EL (cell line): Measurements from ENCODE around the gene DCST2.

Source experiments
- DNase-seq: peaks from one replicate; pipeline ENCODE4 v3.0.0-alpha.2; 2016

DCST2 gene

DNA sequence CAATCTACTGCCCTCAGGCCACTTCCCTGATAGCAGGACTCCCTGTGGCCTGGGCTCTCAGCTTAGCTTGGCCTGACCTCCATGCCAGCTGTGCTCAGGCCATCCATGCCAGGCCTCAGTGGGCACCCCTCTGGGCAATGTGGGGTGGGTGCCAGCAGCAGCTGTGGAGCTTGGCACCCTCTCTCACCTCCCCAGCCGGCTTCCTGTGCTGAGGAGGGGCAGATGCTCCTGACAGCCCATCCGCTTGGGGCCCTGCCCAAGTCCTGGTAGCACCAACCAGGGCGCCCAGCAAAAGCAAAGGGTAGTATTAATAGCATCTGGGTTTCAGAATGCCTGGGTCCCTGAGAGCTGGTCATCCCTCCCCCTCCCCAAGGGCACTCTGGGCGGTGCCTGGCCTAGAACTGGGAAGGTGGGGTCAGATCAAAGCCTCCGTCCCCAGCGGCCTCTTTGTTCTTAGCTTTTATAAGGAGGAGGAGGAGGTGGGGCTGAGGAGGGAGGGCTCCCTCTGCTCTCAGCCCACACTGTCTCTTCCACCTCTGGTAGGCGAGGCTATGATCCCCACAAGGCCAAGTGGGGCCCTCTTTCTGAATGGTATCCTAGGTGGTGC, 36.1 kb upstream of the DCST2 start:
- no peak for DNase-seq

DNA sequence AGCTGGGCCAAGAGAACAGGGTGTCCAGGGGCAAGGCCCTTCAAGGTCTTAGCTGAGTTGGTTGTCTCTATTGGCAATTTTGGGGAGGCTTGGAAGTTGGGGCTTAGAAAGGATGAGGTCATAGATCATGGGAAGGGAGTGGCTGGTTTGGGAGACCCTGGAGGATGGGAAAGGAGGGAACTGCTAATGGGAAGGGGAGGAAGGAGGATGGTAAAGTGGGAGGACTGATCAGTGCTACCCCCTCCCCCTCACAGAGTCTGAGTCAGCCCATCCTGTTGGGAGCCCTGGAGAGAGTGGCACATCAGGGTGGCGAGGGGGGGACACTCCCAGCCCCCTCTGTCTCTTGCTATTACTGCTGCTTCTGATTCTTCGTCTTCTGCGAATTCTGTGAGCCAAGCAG, 35.0 kb upstream of the DCST2 start:
- DNase-seq = no peak

DNA sequence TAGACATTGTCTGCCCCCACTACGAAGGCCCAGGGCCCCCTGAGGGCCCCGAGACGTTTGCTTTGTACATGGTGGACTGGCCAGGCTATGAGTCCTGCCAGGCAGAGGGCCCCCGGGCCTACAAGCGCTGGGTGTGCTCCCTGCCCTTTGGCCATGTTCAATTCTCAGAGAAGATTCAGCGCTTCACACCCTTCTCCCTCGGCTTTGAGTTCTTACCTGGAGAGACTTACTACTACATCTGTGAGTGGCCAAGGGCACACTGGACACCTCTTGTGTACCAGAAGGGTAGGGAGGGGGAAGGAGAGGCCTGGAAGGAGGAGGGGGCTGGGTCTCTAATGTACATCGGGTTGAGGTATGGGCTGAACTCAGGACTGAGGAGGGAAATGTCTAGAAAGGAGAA, 33.2 kb upstream of the DCST2 start:
- DNase-seq = no peak

DNA sequence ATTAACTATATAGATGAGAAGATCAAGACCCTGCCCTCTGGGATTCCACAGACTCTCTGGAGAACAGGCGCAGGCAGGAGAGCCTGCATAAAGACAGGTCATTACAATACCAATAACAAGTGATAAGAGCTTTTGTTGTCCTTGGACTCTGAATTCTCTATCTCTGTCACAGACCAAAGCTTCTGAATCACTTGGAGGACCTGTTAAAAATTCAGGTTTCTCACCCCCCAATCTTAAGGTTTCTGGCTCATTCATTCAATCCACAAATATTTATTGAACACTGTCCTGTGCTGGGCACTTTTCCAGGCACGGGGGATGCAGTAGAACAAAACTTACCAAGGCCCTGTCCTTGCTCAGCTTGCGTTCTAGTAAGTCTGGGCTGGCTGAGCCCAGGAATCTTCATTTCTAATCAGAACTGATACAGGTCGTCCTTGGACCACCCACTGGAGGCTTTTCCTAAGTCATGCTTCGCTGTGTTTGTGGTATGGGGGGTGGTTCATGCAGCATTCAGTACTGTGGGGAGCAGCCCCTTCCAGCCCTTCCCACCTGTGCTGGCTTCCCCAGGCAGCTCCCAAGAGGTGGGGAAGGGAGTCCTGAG, 31.4 kb upstream of the DCST2 start:
- no peak for DNase-seq

DNA sequence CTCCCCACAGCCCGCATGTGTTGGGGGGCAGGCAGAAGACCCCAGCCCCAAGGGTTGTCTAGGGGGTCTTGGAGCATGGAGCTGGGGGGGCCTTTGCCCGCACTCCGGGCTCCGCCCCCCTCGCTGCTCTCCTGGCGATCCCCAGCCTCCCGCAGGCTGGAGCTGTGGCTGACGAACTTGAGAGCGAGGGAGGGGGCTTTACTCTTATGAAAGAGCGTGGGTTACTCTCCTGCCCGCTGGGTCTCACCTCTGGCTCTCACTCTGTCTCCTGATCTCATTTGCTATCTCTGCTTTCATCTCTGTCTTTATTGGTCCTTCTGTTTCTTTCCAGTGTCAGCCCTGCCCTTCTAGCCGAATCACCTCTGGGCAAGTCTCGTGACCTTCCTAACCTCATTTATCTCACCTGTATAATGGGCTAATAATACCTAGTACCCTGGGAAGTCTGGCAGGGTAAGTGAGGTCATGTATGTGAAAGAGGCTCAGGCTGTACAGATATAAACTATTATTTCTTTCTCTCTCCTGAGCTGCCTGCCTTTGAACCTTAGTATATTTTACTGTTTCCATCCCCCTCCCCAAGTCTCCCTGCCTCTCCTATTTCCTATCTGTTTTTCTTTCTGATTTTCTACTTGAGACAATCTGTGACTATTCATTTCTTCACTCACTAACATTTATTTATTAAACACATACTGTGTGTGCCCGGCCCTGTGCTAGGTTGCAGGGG, 30.7 kb upstream of the DCST2 start:
- peak; percentile 27 for DNase-seq

DNA sequence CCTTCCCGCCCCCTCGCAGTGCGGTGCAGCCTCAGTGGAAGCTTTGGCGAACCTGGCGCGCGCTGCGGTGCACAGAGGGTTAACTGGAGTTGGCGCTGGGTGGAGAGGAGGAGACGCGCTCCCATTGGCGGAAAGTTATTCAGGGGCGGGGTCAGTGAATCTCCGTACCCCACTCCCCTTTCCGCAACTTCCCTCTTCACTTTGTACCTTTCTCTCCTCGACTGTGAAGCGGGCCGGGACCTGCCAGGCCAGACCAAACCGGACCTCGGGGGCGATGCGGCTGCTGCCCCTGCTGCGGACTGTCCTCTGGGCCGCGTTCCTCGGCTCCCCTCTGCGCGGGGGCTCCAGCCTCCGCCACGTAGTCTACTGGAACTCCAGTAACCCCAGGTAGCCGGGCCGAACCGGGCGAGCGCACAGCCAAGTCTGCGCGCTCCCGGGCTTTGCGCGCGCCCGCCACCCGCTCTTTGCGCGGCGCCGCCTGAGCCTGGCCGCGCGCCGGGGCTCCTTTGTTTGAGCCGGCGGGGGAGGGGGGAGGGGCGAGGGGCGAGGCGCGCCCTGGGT, 30.0 kb upstream of the DCST2 start, which contains the start of gene EFNA4:
Gene EFNA4, plus strand, starts transcription at position 191 of the 561 bp plus-strand sequence. Its CDS starts 84 bp downstream, at position 275.
- peak; percentile 86 for DNase-seq

DNA sequence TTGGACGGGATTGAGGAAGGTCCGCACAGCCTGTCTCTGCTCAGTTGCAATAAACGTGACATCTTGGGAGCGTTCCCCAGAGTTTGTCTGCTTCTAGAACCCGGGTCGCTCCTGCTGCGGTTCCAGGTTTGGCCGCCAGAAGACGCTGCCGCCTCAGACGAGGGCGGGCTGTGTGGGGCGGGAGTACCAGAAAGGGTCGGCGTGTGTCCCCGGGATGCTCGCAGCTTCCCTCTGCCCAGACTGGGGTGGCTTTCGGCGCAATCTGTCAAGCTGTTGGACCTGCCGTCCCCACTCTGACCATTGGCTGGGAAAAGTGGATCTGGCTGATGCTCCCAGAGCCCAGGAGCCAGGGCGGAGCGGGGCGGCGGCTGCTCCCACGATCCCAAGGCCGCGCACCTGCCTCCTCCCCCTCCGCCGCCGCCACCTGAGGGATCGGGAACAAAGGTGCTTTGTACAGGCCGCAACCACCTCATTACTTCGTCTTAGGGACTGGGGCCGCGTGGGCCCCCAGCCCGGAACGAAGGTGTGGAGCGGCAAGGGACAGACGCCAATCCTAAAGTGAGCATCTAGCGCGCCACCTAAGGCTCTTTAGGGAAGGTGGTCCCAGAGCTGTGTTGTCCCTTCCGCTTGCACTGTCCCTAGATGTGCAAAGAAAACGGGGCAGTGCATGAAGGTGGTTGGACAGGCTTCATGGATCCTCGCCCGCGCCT, 29.3 kb upstream of the DCST2 start:
- peak; percentile 33 for DNase-seq

DNA sequence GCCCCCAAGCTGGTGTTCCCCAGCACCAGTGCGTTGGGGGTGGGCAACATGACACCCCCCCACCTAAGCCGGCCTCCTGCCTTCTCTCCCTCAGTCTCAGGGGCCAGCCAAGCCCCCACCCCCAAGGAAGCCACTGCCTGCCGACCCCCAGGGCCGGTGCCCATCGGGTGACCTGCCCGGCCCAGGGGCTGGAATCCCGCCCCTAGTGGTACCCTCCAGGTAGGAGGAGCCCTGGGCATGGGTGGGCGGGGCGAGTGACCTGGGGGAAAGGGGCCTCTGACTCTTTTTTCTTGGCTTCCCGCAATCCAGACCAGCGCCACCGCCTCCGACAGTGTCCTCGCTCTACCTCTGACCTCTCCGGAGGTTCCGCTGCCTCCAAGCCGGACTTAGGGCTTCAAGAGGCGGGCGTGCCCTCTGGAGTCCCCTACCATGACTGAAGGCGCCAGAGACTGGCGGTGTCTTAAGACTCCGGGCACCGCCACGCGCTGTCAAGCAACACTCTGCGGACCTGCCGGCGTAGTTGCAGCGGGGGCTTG, 28.6 kb upstream of the DCST2 start:
- DNase-seq = no peak

DNA sequence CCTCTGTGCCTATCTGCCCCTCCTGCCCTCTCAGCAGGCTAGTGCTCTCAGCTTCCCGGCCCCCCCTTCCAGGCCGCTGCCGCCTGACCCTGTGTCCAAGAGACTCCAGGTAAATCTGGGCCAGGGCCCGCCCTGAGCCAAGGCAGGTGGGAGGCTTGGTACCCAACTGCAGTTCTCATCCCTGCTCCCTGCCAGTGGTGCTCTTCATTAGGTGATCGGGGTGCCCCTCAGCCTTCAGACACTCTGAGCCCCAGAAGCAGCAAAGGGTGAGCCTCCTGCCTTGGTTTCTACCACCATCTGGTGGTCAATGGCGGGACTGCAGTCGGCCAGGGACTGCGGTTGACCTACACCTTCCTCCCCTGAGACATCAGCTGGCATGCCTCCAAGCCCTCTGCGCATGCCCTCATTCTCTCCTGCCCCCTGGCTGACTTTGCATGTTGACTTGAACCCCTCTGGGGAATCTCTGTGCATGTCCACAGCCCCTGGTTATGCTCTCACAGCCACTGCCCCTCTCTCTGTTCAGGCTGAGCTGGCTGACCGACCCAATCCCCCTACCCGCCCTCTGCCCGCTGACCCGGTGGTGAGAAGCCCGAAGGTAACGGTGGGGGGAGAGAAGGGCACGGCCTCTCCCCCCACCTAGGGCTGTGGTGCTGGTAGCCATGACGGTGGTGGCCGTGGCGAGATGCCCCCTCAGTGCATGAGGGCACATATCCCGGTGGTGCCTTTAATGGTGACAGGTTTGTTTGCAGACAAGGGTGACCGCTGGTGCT, 28.0 kb upstream of the DCST2 start:
- peak; percentile 83 for DNase-seq

DNA sequence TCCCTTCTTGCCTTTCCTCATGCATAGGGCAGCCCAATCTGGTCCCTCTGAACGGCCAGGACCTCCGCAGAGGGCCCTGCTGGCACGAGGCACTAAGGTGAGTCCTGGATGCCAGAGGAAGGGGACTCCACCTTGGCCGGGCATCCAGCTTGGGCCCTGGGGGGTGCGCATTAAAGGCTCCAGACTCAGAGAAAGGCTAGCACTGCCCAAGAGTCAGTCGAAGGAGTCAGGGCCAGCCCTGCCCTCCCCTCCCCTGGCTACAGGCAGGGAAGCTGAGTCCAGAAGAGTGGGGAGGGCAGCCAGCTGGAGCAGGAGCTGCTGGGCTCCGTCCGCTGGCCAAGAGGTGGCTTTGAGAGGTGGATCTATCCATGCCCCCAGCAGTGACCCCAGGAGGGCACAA, 27.2 kb upstream of the DCST2 start:
- DNase-seq = no peak

DNA sequence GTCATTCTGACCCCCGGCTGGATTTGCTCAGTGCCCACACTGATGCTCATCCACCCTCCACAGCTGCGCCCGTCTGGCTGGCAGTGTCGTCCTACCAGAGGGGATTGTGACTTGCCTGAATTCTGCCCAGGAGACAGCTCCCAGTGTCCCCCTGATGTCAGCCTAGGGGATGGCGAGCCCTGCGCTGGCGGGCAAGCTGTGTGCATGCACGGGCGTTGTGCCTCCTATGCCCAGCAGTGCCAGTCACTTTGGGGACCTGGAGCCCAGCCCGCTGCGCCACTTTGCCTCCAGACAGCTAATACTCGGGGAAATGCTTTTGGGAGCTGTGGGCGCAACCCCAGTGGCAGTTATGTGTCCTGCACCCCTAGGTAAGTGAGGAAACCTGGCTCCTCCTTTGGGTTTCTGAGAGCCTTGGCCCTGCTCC, 24.2 kb upstream of the DCST2 start:
- no peak for DNase-seq

DNA sequence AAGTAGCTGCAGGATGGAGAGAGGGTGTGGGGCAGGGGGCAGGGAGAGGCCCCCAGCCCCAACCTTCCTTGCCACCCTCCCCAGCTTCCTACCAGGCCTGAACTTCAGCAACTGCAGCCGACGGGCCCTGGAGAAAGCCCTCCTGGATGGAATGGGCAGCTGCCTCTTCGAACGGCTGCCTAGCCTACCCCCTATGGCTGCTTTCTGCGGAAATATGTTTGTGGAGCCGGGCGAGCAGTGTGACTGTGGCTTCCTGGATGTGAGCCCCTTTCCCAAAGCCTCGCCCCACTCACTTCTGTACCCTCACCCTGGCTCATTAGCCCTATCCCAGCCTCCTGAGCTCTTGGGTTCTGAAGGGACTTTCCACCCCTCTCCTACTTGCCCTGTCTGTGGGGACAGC, 23.5 kb upstream of the DCST2 start:
- DNase-seq = no peak

DNA sequence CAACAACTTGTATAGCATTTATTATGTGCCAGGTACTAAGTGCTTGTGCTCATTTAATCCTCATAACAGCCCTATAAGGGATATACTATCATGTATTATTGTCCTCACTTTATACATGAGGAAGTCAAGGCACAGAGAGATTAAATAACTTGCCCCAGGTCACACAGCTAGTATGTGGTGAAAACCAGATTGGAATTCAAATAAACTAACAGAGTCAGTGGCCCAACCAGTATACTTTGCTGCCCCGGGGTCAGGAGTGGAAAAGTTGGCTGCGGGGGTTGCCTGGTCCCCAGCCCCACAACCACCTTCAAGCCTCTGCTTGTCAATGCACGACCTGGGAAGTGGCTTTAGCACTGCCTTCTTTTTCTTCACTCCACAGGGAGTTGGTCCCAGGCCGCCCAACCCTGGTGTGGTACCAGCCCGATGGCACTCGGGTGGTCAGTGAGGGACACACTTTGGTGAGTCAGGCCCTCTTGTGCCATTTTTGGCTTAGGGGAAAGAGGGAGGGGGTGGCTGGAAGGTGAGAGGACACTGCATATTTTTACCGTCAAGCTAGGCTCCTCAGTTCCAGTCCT, 20.0 kb upstream of the DCST2 start:
- no peak for DNase-seq

DNA sequence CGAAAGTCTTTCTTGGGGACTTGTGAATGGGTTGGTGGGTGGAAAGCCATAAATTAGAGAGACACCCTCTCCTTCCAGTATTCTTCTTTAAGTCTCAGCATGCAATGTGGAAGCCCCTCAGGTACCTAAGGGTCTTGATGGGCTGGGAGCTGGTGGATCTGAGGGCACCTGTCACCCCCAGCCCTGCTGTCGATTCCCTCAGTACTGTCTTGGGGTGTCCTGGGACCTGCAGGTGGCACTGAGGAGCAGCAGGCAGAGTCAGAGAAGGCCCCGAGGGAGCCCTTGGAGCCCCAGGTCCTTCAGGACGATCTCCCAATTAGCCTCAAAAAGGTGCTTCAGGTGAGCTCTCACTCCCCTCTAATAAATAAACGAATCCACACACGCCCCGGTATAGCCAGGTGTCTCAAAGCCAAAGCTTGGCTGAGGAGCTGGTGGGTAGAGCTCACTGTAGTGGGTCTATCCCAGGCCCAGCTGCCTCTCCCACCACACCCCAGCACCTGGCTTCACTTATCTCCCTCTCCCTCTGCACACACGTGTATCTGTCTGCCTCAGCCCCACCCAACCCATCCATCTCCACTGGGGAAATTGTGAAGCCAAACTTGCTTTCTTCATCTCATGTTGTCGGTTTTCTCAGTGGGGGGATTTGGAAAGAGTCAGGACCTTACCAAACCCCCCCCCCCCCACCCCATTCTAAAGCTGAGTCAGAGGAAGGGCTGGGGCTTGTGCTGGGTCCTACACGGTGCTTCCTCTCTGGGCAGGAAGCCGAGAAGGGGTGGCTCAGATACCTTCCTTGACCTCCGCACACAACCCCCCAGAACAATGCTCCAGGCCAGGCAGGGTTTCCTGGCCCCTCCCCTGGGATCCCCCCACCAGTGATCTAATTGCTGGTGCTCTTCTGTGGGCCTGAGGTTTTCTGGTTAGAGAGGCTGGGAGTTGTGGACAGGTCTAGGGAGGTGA, 19.1 kb upstream of the DCST2 start:
- no peak for DNase-seq

DNA sequence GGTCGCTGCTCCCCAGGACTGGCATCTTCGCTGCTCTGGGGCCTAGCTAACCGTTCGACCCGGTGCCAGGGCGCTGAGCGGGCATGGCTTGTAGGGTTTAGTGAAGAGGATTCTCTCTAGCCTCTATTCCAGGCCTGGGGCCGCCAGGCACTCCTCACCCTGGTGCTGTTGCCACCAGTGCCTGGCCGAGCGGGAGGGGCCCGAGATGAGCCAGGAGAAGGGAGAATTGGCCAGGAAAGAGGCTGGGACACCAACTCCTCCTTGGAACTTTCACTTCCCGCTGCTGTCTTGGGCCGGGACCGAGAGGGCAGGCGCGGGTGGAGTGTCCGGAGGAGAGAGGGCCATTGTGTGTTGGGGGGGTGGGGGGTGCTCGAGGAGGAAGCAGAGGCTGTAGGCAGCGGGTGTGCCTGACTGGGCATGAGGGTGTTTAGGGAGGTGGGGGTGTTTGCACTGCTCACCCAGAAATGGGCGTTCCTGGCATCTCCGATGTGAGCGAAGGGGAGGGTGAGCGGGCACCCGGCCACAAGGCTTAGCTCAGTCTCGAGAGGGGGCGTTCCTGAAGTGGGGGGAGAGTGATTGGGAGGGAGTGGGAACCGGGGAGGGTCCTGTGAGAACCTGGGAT, 18.3 kb upstream of the DCST2 start:
- DNase-seq = peak; percentile 54

DNA sequence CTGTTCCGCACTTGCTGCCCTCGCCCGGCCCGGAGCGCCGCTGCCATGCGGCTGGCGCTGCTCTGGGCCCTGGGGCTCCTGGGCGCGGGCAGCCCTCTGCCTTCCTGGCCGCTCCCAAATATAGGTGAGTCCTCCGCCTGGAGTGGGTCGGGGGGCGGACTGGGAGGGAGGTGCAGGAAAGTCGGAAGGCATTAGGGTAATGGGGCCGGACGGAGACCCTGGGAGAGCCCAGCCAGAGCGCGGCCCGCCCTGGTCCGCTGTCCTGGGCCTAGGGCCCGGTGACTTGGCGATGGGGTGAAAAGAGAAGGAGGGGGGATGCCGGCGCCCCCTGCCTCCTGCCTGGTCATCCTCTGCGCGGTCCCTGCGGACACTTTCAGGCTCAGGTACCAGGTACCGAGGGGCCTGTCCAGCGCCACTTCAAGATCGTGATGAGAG, 17.8 kb upstream of the DCST2 start:
- no peak for DNase-seq

DNA sequence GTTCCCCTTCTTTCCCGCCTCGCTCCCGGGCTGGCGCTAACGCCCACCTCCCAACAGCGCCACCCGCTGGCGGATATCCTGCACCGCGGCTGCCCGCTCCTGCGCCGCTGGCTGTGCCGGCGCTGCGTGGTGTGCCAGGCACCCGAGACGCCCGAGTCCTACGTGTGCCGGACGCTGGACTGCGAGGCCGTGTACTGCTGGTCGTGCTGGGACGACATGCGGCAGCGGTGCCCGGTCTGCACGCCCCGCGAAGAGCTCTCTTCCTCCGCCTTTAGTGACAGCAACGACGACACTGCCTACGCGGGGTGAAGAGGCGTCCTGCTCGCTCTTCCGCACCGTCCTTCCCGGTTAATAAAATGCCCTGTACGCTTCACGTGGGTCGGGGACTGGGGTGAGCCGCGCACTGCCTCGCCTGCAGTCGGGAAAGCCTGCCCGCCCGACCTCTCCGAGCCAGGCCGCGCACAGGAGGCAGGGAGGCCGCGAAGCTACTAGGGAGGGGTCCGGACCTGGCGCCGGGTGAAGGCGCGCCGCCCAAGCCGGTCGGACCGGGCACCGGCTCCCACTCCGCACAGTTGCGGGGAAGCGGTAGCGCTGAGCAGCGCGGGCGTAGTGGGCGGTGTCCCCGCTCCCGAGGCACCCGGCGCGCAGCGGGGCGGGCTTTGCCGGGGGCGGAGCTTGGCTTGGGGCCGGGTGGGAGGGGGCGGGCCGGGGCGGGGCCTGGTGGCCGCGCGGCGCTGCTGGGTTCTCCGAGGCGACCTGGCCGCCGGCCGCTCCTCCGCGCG, 17.2 kb upstream of the DCST2 start, which contains the start of gene ADAM15:
Gene ADAM15, plus strand, starts transcription at position 757 of the 782 bp plus-strand sequence. CDS start 71 bp downstream, outside the sequence.
- DNase-seq = peak; percentile 79

DNA sequence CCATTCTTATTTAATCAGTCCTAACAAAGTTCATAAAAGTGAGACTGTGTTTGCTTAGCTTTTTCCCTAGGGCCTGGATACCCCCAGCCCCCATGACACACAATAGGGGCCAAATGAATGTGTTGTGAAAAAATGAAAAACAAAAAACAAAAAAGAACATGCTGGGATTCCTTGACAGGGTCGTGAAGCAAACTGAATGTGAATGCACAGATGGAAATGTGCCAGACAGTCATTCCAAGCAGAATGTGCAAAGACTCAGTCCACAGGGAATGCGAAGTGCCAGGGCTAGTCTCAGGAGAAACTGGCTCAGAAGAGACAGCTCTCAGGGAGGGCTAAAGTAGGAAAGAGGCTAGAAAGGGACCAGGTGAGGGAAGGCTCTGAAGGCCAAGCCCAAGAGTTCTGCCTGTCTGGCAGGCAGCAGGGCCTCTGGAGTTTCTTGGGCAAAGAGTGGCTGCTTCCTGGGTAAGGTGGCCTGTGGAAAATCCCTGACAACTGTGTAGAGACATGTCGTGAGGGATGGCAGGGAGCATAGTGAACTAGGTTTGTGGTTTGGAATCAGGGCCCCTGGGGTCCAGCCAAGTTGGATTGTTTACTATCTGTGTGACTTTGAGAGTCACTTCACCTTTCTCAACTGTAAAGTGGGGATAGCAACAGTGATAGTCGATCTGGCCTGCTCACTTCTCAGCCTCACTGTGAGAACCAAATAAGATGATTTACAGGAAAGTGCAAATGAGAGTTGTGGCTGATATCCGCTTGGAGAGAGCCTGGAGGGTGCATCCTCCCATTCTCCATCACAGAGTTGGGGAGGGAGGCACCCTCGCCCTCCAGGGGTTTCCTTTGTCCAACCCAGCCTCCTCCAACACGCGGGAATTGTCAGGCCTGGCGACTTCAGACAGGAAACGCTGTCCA, 16.3 kb upstream of the DCST2 start:
- DNase-seq = peak; percentile 75
